HG02970 (cell line): ENCODE measurements around the gene MEGF10.
"Not testable (repeated sequence)": the region's sequence is repeated elsewhere in the genome, so short reads cannot be mapped to it uniquely, and the experiment has no call there.

Source experiments
- ATAC-seq: cut with Tn5 transposase; IDR thresholded peaks from one replicate; pipeline ENCODE4 v1.9.1; 2021; ENCODE audit warnings: mild to moderate bottlenecking, moderate library complexity, moderate number of reproducible peaks; ENCODE audit not compliant: unreplicated experiment, low FRiP score

The MEGF10 gene

DNA sequence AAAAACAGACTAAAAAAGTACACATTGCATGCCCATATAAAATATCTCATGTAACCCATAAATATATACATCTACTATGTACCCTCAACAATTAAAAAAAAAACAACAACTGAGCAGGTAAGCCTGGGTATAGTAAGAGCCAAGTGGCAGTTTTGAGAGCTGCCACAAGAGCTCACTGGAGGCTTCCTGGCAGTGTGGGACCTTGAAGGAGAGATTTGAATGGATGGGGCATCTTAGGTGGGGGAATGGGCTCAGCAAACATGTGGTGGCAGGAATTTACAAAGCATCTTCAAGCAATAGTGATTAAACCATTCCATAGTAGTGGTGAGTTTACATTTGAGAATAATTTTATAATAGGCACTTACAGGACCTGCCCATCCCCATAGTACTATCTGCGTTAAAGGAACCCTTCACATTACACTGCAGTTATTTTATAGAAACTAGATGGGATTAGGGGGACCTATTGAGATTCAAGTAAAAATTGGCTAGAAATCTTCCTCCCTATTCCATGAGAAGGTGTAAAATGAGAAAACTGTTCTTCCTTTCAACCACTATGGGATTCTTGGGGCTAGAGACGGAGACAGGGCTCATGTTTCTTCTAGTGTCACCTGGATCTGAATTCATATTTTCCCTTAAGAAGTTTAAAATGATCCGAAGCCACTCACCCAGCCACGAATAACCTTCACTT lies 6.9 kb downstream of the MEGF10 start:
- ATAC-seq = no peak

DNA sequence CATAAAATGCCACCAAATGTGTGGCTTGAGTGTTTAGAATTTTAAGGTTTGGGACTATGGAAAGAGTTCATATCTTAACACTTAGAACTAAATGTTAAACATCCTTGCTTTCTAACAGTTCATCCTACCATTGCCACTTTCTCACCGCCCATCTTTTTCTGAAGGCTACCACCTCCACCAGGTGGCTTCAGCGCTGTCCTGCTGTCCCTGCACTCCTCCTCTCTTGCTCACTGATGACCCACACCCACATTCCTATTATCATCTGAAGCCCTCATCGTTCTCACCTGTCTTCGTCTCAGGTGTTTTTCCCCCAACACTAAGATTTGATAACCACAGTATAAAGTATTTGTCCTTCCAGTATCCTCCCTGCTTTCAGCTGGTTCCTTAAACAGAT lies 7.4 kb downstream of the MEGF10 start:
- ATAC-seq = no peak

DNA sequence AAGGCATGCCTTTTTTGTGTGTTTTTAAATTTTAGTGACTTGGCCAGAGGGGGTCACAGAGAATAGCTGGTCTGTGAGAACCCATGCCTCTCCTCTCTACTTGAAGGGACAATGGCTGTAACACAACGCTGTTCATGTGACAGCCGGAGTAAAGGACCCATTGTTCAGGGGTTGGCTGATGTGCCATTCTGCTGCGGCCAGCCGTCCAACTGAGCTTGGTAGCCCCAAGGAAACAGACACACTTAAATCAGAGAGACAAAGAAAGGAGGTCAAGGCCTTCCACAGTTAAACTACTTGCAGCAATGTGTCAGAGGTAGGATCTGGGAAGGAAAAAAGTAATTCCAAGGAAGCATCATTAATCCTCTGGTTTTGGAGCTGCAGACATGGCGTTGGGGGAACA lies 8.1 kb downstream of the MEGF10 start:
- no peak for ATAC-seq

DNA sequence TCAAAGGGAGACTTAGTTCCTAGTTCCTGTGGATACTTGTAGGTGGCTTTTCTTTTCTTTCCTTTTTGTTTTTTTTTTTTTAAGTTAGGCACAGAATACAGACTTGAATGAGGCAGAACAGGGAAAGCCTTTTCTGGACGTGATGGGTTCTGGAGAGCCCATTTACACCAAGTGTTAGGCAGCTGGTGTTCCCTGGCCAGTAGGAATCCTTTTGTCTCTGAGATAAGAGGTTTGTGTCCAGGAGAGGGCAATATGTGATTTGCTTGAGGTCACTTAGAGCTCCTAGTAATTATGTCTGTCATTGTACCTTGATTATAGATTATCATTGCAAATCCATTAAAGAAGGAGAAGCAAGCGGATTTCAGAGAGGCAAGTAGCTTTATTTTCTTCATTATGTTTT lies 9.1 kb downstream of the MEGF10 start:
- no peak for ATAC-seq

DNA sequence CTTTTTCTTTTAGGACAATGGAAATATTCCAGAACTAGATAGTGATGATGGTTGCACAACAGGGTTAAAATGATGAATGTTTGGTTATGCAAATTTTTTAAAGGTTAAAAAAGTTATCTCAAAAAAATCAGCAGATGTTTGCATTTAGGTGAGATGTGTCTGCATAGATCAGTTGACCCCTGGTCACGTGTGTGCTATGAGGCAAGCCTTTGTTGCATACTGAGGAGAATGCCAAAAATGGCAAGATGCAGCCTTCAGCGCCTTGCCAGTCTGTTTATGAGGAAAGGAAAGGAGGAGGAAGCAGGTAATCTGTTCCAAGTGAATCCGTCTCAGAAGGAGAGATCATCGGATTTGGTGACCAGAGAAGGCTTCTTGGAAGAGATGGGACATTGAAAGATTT lies 11.9 kb downstream of the MEGF10 start:
- ATAC-seq = no peak

DNA sequence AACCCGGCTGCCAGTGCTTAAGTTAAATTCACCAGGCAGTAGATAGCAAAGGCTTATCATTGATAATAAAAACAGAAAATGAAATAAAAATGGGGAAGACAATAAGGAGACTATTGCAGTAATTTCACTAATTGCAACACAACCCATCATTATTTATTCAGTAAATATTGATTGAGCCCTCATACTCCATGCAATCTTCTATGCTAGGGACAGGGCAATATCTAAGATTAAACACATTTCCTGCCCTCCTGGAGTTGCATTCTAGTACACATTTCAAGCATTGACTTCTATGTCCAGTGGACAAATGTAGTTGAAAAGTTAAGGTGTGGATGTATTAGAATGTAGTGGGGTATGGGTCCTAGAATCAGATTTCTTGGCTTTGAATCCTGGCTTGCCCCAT lies 12.8 kb downstream of the MEGF10 start:
- no peak for ATAC-seq

DNA sequence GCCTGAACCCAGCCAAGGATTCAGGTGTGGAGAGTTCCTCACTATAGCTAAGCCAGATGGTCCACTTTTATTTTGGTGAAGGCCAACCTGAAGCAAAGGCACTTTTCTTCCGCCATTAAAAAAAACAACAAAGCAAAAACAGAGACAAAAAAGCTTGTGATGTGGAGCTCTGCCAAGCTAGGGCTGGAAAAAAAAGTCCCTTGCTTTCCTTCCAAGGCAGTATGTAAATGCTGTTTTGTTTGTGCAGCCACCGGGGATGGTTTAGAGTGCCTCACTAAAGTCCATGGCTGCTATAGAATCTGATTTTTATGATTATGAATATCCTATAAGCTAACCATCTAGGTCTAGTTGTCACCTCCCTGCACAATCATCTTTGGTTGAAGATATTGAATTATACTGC lies 14.9 kb downstream of the MEGF10 start:
- ATAC-seq = no peak

DNA sequence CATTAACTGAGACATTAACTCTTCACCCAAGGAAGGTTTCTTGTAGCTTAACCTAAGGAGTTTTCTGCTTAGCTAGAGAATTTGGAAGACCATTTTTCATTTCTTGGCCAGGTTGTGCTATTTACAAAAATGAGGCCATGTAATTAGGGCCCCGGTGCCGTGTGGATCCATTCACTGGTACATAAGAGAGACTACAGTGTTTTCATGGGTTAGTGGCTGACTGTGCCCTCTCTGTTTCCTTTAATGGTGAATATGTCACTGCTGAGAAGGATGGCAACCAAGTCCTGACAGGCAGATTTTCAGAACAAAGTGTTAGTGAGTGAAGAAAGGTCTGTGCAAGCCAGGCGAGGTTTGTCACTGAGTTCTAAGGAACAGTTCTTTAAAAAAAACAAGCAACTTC lies 15.4 kb downstream of the MEGF10 start:
- no peak for ATAC-seq

DNA sequence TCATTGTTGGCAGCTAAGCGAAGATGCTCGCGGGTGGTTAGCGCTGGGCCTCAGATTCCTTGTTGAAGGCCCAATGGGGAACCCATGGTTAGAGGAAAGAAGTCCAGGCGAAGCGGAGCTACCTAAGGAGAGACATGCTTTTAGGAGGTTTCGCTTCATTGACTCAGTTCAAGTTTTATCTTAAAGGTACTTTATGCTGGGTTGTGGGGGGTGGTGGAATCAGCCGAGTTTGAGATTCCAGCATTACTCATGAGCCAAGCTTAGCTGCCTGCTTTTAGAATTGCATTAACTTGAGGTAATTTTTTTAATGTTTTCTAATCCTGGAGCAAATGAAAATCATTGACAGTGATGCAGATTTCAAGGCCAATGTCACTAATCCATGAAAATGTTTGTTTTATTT lies 16.1 kb downstream of the MEGF10 start:
- ATAC-seq = no peak

DNA sequence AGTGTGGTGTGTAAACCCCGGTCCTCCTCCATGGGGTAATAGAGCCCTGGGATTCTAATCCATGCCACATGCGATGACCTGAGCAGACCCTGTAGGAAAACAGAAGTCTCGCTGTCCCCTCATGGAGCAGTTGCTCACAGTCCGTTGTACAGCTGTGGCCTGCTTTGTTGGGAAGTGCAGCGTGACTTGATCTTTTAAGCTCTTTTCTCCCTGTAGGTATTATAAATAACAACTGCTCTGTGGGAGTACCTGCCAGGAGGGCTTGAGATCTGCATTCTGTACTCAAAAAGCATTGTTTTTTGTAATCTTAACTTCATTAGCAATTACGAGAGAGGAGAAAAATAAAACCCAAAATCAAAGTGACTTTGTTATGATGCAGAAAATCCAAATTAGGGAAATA lies 17.3 kb downstream of the MEGF10 start:
- no peak for ATAC-seq

DNA sequence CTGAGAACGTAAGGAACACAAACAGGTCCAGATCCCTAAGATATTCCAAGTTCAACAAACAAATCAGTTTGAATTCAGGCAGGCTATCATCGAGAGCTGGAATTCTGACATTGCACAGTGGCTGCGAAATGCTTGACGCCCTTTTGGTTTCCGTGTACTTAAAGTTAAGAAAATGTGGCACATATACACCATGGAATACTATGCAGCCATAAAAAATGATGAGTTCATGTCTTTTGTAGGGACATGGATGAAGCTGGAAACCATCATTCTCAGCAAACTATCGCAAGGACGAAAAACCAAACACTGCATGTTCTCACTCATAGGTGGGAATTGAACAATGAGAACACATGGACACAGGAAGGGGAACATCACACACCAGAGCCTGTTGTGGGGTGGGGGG lies 17.7 kb downstream of the MEGF10 start:
- not testable (repeated sequence) for ATAC-seq

DNA sequence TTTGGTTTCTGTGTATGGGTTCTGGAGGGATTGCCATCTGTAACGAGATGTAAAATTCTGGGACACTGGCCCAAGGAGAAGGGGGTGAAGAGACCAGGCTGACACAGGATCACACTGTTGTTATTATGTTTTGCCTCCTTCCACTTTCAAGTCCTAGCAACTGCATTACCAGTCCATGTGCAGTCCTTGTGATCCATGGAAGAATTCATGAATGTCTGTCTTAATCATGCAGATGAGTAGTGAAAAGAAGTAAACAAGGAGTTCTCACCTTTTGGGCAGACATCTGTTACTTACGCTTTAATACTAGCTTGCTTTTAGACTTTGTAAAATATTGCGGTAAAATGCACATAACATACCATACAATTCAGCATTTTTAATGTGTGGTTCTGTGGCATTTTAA lies 18.3 kb downstream of the MEGF10 start:
- ATAC-seq = no peak

DNA sequence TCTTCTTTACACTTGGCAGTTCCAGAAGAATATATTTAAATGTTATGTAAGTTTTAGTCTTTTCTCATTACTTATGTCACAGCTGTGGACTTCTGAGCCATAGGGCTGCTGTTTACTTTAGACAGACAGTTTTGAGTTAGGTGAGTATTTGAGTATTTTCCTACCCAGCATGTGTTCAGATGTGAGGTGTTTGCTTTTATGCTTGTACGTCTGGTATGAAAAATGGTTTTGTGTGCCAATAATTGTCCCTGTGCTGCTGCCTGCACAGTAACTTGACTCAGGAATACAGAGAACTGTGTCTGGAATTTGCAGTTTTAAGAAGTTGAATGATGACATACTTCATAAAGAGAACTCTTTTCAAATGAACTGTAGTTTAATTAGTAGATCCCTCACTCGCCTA lies 20.8 kb downstream of the MEGF10 start:
- no peak for ATAC-seq

DNA sequence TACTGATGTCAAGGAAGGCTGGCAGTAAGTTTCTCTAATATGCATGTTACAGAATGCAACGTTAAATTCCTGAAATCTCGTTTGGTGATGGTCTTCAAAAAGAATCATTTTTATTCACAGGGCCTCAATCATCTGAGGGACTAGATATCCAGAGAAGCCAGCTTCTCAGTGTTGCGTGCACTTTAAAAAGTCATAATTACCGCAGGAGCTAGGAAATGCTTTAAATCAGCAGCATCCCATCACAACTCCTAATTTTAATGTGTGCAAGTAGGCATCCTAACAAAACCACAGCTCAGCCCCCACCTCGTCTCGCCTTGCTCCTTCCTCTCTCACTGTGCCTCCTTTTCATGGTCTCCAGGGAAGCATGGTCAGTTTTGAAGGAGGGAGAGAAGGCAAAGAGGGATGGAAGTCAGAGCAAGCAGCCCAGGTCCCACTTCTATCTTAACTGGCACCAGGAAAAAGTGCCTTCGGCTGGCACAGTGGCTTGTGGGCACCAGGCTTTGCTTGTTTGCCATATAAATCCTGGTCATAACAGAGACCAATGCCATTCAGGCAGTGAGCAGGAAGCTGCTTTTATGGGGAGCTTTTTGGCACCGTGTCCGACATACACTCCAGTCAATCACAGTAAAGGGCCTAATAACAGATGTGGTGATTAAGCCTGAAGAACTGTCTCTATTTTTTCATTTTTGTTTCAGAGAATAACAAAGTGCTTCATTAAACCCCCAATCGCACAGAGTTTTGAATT lies 21.4 kb downstream of the MEGF10 start:
- ATAC-seq = no peak

DNA sequence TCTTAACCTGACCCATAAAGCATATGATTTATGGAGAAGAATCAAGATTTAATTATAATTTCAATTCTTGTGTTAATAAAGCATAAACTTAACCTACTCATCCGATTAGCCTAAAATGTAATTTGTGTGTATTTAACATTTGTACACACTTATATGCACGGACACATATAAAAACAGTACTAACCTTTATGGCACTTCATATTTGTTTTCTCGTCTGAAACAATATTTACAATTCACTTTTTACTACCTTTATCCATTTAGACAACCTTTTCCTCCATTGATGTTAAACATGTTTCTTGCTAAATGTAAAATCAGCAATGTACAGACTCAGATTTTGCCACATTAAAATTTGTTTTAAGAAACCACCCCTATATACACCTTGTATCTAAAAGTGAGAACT lies 22.8 kb downstream of the MEGF10 start:
- ATAC-seq = no peak

DNA sequence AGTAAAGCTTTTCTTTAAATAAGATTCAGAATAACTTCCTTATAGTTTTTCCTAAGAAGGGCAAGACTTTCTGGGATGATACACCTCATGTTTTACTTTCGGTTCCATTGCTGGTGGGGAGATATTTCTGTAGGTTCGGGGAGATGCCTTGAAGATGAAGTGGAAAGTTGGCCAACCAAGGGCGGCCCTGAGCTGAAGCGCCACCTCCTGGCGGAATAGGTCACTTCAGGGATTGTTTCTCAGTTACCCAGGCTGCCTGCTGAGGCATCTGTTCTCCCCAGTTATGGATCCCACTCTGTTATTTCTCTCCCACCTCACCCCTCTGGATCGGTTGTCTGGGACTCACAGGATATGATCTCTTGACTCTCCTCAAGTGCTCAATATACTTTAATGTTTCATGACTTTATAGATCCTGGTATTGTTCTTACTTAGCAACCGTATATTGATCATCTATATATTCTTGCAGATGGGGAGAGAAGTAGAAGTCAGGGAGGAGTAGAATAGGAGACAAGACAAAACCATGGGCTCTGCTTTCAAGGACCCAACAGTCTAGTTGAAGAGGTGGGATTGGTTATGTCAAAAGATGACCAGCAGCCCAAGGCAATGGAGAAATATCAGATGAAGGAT lies 23.4 kb downstream of the MEGF10 start:
- ATAC-seq = peak; percentile 94

DNA sequence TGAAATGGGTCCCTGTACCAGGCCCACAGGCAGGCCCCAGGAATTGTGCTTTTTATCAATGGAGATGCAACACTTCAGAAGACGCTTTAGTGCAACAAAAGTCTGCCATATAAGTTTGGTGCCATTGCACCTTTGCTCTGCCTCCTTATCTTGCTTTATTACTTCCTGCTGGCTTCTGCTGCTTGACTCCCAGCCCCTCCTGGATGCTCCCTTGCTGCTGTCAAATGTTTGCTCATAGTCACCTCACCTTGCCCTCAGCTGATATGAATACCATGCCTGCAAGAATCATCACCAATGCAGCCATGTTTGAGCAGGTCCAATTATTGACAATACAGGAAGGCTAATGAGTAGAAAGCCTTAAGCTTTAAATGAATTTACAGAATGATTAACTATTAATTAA lies 25.4 kb downstream of the MEGF10 start:
- no peak for ATAC-seq

DNA sequence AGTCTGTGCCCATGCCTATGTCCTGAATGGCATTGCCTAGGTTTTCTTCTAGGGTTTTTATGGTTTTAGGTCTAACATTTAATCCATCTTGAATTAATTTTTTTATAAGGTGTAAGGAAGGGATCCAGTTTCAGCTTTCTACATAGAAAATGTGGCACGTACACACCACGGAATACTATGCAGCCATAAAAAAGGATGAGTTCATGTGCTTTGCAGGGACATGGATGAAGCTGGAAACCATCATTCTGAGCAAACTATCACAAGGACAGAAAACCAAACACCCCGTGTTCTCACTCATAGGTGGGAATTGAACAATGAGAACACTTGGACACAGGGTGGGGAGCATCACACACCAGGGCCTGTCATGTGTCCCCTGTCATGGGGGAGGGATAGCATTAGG lies 26.8 kb downstream of the MEGF10 start:
- ATAC-seq = not testable (repeated sequence)

DNA sequence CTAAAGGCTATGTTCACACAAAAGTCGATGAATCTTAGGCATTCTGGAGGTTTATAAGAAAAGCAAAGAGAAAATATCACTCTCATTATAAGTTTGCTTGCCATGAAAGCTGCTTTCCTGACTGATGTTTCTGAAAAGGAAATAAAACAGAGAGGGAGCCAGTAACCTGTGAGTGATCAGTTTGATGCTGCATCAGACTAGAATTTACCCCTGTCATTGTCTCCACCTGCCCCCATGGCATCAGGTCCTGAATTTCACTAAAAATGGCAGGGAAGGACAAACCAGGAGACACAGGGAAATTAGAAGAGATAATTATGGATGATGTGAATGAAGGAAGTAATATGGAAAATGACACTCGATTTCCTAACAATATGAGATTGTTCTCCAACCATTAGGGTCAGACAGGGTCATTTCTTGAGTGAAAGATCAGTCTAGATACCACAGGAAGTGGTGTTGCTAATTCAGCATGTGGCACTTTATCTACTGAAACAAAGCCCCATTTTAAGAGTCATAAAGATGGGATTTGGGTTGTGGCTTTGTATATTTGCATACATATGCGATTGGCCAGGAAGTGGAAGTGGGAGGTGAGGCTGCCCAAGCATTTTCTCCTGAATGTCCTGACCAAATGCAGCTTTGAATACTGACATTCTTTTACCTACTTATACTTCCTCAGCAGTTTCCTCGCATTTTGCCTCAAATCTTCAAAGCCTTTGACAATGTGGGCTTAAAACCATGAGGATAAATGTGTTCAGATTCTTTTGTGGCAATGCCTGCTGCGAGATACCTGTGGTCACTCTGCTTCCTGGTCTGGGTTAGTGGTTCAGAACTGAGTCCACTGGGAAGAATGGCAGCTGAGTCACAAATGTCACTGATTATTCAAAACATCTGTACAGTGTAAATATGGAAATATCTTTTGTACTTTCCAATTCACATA lies 29.7 kb downstream of the MEGF10 start:
- peak; percentile 83 for ATAC-seq

DNA sequence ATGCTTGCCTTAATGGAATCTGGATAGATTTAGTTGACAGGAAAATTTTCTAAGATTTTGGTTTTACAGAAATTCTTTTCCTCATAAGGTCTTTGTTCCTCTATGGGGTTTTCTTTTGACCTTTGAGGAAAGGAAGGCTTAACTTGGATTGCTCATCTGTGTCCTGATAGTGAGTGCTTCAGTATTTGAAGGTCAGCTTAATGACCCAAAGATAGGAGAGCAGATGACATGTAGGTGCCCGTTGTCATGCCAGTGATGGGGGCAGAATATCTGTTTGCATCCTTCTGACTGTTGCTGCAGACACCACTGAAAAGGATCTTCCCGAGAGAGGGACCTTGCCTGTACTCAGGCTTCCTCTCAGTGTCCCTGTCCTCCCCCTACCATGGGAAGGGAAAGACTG lies 30.9 kb downstream of the MEGF10 start:
- no peak for ATAC-seq

DNA sequence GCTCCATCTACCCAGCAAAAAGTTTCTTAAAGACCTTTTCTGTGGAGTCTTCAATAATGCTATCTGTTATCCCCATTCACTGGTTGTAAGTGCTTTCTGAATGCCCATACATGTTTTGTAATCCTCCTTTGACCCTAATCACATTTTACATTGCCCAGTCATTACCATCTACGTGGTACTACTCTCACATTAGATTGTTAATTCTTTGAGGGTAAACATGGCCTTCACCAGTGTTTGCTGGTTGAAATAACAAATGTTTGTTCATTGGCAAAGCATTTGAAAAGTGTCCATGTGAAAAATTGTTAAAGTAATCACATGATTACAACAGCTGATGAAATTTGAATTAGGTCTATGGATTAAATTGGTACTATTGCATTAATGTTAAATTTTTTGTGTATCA lies 31.8 kb downstream of the MEGF10 start:
- no peak for ATAC-seq
